NCI-H2227 (cell line): Measurements from ENCODE around the gene P2RY8.
"Not testable (repeated sequence)": the region's sequence is repeated elsewhere in the genome, so short reads cannot be mapped to it uniquely, and the experiment has no call there.

Experiments used
- DNase-seq: peaks from one replicate; lab custom pipeline; 2025; ENCODE audit not compliant: unreplicated experiment; lab: John Stamatoyannopoulos, UW

The P2RY8 gene

DNA sequence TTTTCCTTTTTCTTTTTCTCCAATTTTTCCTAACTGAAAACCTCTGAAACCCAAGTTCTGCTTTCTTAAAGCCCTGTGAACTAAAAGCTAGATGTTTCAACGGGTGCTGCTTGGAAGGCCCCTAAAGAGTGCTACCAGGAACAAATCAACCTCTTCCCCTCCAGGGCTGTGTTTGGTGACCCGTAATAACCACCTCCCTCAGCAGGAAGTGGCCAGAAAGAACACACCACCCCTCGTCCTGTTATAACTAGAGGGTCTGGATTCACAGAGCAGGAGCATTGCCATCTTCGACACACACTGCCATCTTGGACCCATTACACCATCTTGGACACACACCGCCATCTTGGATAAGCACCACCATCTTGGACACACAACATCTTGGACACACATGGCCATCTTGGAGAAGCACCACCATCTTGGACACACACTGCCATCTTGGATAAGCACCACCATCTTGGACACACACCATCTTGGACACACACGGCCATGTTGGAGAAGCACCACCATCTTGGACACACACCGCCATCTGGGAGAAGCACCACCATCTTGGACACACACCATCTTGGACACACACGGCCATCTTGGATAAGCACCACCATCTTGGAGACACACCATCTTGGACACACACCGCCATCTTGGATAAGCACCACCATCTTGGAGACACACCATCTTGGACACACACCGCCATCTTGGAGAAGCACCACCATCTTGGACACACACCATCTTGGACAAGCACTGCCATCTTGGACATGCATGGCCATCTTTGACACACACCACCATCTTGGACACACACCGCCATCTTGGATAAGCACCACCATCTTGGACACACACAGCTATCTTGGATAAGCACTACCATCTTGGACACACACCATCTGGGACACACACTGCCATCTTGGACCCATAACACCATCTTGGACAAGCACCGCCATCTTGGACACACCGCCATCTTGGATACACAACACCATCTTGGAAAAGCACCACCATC is 89.7 kb downstream of the P2RY8 start:
- DNase-seq, result not testable (repeated sequence)

DNA sequence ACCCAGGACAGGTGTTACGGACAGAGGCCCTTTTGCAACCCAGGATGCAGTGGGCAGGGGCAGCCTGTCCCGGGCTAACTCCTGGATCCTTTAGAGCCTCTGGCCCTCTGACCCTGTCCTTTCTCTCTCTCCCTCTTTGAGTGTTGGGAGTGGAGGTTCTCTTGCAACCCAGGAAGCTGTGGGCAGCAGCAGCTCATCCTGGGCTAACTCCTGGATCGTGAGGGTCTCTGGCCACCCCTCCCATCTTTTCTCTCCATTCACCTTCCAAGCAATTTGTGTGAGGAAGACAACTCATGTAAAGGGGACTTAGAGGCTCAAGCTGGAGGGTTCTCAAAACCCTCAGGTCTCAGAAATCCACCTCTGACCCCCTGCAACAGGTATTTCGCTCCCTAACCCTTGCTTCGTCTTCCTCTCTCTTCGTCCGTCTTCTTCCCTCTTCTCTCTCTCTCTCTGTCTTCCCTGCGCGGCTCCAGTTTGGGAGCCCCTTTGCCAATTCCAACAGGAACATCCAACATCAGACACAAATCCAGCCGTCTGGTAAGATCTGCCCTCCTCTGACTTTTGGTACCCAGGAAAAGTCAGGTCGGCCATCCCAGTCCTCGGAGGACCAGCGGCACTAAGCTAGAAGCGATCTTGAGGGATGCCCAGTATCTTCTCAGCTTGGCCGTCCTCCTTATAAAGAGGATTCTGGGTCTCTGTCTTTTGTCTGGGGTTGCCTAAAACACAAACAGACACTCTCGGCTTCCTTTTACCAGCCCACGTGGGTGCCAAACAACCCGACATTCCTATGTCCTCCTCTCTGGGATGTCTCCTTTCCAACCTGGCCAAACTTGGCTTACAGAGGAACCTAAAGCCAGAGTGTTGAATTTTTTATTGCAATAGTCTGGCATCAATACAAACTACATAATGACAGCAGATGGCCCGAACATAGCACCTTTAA is 92.2 kb downstream of the P2RY8 start:
- no peak for DNase-seq

DNA sequence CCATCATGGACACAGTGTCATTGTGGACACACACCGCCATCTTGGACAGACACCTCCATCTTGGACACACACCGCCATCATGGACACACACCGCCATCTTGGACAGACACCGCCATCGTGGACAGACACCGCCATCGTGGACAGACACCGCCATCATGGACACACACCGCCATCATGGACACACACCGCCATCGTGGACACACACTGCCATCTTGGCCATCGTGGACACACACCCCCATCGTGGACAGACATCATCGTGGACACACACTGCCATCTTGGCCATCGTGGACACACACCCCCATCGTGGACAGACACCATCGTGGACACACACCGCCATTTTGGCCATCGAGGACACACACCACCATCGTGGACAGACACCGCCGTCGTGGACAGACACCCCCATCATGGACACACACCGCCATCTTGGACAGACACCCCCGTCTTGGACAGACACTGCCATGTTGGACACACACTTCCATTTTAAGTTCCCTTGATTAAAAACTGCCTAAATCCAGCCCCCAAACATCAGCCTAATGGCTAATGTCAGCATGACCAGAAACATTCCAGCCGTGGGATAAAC is 93.4 kb downstream of the P2RY8 start:
- DNase-seq, result no peak

DNA sequence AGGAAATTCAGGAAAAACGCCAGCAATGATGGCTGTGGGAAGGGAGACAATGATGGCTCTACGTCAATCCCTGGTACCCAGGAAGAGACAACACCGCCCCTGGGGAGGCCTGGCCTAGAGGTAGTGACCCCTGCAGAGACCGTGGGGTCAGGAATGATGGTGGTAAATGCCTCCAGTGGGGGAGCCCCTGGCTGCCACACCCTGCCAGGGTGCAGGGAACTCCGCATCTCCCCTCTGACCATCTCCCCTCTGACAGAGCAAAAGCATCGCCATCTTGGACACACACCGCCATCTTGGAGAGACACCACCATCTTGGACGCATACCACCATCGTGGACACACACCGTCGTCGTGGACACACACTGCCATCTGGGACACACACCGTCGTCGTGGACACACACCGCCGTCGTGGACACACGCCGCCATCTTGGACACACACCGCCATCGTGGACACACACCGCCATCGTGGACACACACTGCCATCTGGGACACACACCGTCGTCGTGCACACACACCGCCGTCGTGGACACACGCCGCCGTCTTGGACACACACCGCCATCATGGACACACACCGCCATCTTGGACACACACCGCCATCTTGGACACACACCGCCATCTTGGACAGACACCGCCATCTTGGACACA is 94.1 kb downstream of the P2RY8 start:
- DNase-seq, result no peak

DNA sequence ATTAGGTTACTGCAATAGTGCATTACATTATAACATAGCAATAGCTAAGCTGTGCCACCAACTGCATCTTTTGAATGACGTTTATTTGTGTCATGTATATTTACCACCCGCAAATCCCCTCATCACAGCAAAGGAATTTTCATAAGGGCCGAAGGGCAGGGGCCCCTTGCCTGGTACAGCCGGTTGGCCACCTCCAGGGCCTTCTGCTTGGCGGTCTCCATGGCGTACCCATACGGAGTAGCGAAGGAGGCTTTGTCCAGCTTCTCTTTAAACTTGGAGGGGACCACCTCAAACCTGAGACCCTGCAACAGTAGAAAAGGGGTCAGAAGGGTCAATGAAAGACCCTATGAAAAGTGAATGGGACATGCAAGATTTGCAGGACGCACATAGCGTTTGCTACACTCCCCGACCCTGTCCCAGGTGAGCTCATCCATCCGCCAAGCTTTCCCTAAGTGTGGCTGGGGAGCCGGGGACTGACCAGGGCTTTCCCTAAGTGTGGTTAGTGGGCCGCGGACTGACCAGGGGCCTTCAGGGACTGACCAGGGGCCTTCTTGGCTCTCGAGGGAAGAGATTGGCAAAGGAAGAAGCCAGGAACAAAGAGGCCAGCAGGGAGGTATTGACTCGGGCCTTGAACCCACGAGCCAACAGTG is 94.8 kb downstream of the P2RY8 start:
- DNase-seq, result no peak

DNA sequence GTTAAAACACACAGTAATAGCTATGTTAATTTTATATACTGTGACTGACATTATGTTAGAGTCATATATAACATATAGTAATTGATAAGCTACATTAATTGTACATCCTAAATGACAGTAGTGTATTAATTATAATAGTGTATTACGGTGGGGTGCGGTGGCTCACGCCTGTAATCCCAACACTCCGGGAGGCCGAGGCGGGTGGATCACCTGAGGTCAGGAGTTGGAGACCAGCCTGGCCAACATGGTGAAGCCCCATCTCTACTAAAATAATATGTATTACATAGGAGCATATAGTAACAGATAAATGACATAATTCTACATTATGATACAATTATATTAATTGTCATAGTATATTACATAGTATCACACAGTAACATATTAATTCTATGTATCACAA is 96.5 kb downstream of the P2RY8 start:
- no peak for DNase-seq

DNA sequence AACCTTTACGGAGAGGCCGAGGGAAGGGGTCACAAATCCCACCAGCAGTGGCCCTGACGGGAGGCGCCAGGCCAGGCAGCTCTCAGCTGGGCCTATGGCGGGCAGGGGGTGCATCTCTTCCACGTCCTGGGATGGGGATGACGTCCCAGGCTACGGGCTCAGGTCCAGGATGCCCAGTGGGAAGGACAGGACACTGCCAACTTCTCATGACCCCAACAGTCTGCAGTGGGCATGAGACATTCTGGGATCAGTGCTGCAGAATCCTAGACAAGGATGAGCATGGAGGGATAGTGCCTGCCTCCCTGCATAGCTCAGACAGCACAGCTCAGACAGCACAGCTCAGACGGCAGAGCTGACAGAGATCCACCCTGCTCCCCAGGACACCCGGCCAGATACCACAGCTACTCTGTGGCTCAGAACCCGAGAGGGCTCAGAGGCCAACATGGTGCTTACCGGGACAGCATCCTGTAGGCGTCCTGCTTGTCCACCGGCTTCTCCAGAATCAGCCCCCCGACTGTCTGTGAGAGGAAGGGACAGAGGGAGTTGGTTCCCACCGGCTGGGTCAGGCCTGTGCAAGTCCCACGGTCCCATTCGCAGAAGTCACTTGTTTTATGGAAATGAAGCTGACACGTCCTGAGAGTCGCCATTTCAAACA is 101.6 kb downstream of the P2RY8 start:
- no peak for DNase-seq

DNA sequence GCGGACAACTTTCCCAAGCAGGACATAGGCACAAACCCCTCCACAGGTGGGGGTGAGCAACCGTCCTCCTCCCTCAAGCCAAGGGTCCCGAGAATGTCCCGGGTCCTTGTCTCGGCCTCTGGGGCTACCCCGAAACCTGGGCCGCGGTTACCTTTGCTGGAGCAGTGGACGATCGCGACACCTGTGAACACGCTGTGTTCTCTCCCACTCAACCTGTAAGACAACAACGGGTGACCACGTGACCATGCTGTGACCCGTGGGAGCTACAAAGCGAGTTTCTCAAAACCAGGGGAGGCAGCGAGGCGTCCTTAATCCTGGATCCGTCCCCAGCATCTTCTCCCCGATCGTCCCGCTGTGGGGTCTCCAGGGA is 102.1 kb downstream of the P2RY8 start:
- DNase-seq, result no peak

DNA sequence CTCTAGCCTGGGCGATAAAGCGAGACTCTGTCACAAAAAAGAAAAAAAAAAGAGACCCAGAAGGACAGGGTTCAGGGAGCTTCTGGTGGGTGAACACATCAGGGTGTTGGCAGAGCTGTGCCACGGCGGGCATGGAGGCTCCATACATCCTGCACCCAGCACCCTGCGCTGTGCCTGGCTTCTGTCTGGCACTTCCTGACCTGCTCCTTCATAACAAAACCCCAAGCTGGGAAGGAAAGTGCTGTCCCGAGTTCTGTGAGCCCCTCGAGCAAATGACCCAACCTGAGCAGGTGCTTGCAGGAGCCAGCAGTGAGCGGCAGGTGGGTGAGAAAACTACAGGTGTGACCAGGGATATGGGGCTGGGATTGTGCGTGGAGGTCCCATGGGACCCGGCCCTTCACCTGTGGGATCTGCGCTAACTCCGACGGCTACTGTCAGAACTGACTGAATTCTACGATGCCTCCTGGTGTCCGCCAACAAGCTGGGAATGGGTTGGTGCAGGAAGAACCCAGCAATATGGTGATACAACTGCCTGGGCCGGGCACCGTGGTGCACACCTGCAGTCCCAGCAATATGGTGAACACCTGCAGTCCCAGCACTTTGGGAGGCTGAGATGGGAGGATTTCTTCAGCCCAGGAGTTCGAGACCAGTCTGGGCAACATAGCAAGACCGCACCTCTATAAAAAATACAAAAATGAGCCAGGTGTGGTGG is 103.2 kb downstream of the P2RY8 start:
- no peak for DNase-seq

DNA sequence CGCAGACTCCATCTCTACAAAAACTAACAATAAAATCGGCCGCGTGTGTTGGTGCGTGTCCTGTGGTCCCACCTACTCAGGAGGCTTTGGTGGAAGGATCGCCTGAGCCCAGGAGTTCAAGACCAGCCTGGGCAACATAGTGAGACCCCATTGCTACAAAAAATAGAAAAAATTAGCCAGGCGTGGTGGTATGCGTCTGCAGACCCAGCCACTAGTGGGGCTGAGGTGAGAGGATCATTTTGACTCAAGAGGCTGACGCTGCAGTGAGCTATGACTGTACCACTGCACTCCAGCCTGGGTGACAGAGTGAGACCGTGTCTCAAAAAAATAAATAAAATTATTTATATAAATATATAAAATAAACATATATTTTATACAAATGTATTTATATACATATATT is 106.5 kb downstream of the P2RY8 start:
- DNase-seq, result no peak

DNA sequence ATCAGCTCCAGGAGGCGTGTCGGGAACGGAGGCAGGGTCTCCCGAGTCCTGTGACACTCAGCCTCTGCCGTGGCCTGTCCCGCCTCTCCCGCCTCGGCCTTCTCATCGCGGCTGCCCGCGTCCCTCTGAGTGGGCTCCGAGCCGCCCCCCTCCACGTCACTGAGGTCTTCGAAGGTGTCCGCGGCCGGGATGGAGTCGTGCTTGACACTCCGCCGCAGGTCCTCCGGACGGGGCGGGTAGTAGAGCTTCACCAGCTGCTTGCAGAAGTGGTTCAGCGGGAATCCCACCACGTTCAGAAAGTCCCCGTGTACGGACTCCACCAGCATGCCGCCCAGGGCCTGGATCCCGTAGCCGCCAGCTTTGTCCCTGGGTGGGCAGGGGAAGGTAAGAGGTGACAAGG is 109.2 kb downstream of the P2RY8 start:
- no peak for DNase-seq

DNA sequence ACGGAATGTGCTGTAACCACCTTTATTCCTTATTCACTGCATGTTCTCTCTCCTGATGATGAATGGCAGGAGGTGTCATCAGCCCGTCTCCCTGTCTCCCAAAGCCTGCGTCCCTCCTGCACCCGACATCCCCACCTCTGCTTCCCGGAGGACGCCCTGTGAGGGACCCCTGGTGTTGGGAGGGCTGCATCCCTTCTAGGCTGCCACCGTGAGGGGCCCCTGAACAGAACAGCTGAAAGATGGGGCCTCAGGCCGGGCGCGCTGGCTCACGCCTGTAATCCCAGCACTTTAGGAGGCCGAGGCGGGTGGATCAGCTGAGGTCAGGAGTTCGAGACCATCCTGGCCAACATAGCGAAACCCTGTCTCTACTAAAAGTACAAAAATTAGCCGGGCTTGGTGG is 110.7 kb downstream of the P2RY8 start:
- not testable (repeated sequence) for DNase-seq

DNA sequence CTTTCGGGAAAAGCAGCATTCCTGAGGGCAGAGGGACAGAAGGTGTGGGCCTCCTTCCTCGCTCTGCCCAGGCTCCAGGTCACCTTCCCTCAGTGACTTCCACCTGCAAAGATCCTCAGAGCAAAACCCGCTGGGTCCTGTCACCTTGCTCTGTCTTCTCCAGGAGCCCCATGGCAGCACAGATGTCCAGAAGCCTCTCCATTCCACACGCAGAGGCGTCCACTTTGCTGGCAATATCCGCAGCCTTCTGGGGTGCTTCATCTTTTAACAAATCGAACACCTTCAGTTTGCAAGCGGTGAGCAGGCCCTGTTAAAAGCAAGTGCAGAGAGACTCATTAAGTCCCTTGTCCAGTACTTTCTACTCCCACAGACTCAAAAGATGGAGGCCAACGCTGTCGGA is 111.6 kb downstream of the P2RY8 start:
- no peak for DNase-seq

DNA sequence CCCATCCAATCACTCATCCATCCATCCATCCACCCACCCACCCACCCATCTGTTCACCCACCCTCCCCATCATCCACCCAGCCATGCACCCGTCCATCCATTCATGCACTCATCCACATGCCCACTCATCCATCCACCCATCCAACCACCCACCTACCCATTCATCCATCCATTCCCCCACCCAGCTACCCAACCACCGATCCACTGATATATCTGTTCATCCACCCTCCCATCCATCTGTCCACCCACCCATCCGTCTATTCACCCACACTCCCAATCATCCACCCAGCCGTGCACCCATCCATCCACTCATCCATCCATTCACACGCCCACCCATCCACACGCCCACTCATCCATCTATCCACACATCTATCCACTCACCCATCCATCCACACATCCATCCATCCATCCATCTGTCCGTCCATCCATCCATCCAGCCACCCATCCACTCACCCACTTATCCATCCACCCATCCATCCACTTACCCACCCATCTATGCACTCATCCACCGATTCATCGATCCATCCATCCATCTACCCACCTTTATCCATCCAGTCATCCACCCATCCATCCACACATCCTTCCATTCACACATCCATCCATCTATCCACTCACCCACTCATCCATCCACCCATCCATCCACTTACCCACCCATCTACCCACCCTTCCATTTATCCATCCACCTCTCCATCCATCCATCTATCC is 112.7 kb downstream of the P2RY8 start:
- no peak for DNase-seq

DNA sequence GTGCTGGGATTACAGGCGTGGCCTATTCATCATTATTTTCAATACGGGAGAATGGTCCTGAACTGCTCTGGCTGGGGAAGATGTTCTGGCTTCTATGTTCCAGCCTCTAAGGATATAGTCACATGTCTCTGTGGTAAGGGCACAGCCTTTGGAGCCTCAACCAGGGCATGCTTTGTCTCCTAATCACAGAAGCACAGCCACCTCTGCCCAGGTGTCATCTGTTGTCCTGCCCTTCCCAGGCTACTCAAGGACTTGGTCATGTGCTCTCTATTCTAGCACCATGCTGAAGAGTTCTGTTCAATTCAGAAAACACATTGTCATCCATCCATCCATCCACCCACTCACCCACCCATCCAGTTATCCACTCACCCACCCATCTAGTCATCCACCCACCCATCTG is 113.8 kb downstream of the P2RY8 start:
- DNase-seq, result no peak

DNA sequence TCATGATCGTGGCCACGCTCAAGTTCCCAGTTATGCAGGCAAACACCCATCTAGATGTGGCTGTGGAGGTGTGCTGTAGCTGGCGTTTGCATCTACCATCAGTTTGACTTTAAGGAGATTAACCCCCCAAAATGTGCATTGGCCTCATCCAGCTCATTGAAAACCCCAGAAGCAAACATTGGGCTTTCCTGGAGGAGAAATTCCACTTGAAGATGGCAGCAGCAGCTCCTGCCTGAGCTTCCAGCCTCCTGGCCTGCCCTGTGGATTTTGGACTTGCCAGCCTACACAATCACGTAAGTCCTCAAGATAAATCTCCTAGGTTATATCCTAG is 114.9 kb downstream of the P2RY8 start:
- DNase-seq, result no peak

DNA sequence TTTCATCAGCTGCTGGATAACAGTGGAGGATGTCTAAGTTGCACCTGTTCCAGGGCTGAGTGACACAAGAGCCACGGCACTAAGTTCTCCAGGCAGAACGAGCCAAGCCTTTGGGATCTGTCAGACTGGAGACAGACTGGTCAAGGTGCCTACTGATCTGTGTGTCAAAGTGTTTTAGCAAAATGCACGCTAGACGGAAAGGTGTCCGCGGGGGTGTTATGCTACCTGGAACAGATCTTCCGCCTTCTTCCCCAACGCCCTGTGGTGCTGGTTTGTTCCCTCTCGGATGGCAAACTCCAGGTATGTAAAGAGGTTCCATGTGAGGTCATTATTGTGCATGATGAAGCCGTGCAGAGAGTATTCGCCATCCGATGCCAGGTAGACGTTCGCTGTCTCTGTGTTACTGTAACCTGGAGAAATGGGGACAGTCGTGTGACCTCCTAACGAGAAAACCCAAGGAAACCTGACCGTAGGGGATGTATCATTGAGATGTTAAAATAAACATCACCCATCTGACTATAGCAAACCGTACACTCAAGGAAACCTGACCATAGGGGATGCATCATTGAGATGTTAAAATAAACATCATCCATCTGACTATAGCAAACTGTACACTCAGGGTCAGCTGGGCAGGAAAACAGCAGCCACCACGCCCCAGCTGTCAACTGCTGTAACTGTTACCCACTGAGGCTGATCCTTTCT is 115.4 kb downstream of the P2RY8 start:
- no peak for DNase-seq

DNA sequence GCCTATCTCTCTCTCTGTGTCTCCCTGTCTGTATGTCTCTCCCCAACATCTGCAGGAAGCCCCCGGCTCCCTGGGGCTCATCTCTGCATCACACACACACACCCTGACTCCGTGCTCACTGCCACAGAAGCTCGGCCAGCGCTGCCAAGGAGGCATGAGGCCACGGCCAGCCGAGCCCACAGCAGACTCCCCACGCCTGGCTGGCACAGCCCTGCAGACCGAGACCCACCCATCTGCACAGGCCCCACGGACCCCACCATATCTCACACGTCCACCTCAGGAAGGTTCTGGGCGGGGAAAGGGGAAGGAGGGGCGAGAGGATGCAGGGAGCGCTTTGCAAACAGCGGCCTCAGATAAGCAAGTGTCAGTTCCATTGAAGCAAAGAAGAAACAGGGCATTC is 116.6 kb downstream of the P2RY8 start:
- no peak for DNase-seq
